ENCODE results near the gene ENDOD1. TPM values are rescaled to one million over a fixed set of nuclear protein-coding genes. Genes with fewer than 3 reads are reported as not detected.

ENDOD1 gene
- total and polyA plus RNA-seq, 3 donors from 2014 or later: 28.9 to 71.8 (median 55.6) TPM

- Histone ChIP-seq H3K9me3 (no peaks in the 10 kb centered on the region), H3K27ac (peak overlapping the region; percentile 97), H3K27me3 (no peaks in the 10 kb centered on the region), H3K36me3 (ENCODE audit: low read depth, missing control alignments) (no peaks in the 10 kb centered on the region), H3K4me1 (peaks cover 7% of the 10 kb centered on the region), H3K4me3 (peak overlapping the region; percentile 80 to 84)
- intact Hi-C loops (cut with DNase I; ENCODE audit: low total_unique reads): loop anchor here (5.0 kb wide), 1 partner anchor 85 kb away; no protein-coding TSS in a partner anchor
- DNase-seq: peak; percentile 85
- 1% methylated on average over 38 to 72 of the region's 98 CpGs for WGBS, 2 donors
- TF ChIP-seq POLR2A (IDR thresholded peaks at IDR 0.05) (no peak), CTCF (IDR thresholded peaks at IDR 0.05) (peak; percentile 32 to 49 (median 46))
These were observed 22.4 kb upstream of the ENDOD1 start for GRCh38 chr11:95067039-95067840.

DNA sequence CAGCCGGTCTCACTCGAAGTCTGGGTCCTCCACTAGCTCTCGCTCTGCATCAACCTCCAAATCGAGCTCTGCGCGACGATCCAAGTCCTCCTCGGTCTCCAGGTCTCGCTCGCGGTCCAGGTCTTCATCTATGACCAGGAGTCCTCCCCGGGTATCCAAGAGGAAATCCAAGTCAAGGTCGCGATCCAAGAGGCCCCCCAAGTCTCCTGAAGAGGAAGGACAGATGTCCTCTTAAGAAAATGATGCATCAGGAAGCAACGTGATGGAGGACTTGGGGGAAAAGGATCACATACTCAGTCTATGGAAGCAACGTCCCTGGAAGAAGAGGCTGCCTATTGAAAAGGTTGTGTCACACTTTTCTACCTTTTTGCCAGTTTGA lies 21.8 kb upstream of the ENDOD1 start:
- Histone ChIP-seq H3K36me3 (ENCODE audit: low read depth, missing control alignments) (no peaks in the 10 kb centered on the region), H3K9me3 (no peaks in the 10 kb centered on the region), H3K27ac (peak overlapping the region; percentile 97), H3K4me1 (peaks cover 7% of the 10 kb centered on the region), H3K27me3 (no peaks in the 10 kb centered on the region), H3K4me3 (peak overlapping the region; percentile 80 to 84)
- TF ChIP-seq POLR2A (IDR thresholded peaks at IDR 0.05): no peak
- TF ChIP-seq CTCF (IDR thresholded peaks at IDR 0.05): no peak
- no peak for DNase-seq
- intact Hi-C loops (cut with DNase I; ENCODE audit: low total_unique reads): loop anchor here (5.0 kb wide), 1 partner anchor 84 kb away; no protein-coding TSS in a partner anchor
- WGBS, 2 donors: 0% methylated on average over 16 of the region's 16 CpGs

- peak; percentile 94 for DNase-seq
- TF ChIP-seq CTCF (IDR thresholded peaks at IDR 0.05) (no peak), POLR2A (IDR thresholded peaks at IDR 0.05) (no peak)
- Histone ChIP-seq H3K4me1 (peaks cover 7% of the 10 kb centered on the region), H3K4me3 (peak overlapping the region; percentile 80 to 84), H3K9me3 (no peaks in the 10 kb centered on the region), H3K27ac (peak overlapping the region; percentile 97), H3K36me3 (ENCODE audit: low read depth, missing control alignments) (no peaks in the 10 kb centered on the region), H3K27me3 (no peaks in the 10 kb centered on the region)
- 2 to 5% methylated on average over 5 of the region's 5 CpGs for WGBS, 2 donors
- intact Hi-C loops (cut with DNase I; ENCODE audit: low total_unique reads): loop anchor here (5.0 kb wide), 1 partner anchor 84 kb away; no protein-coding TSS in a partner anchor
These were observed 21.1 kb upstream of the ENDOD1 start for GRCh38 chr11:95068549-95068948.

- no peak overlapping the region for H3K4me3 ChIP-seq
- no peaks in the 10 kb centered on the region for H3K36me3 ChIP-seq (ENCODE audit: low read depth, missing control alignments)
- no peak overlapping the region for H3K27ac ChIP-seq
- WGBS, 2 donors: 83 to 87% methylated on average over 1 of the region's 1 CpG
- H3K27me3 ChIP-seq: no peaks in the 10 kb centered on the region
- TF ChIP-seq POLR2A (IDR thresholded peaks at IDR 0.05) (no peak), CTCF (IDR thresholded peaks at IDR 0.05) (no peak)
- H3K4me1 ChIP-seq: peaks cover 18% of the 10 kb centered on the region
- intact Hi-C loops (cut with DNase I; ENCODE audit: low total_unique reads): no loop called here
- DNase-seq: no peak
- H3K9me3 ChIP-seq: no peaks in the 10 kb centered on the region
These were observed 19.2 kb upstream of the ENDOD1 start for GRCh38 chr11:95070471-95070870.
